Measurements from ENCODE around the gene NAPEPLD.

NAPEPLD gene

GRCh38 chr7:103132995-103133688, 15.8 kb downstream of the NAPEPLD start:
- ATAC-seq (ENCODE audit: low read depth) (no peak), DNase-seq (ENCODE audit: low spot score in 2 of 2) (no peak)
- Mint-ChIP-seq H3K27me3 (no peaks in the 10 kb centered on the region), H3K4me1 (peaks cover 19% of the 10 kb centered on the region), H3K9me3 (no peaks in the 10 kb centered on the region), H3K36me3 (peaks cover 5% of the 10 kb centered on the region), H3K4me3 (no peak overlapping the region), H3K27ac (no peak overlapping the region)

- no peak for DNase-seq (ENCODE audit: low spot score in 2 of 2)
- no peak overlapping the region for H3K27ac Mint-ChIP-seq
Observed at GRCh38 chr7:103130901-103131624, 17.8 kb downstream of the NAPEPLD start.

DNA sequence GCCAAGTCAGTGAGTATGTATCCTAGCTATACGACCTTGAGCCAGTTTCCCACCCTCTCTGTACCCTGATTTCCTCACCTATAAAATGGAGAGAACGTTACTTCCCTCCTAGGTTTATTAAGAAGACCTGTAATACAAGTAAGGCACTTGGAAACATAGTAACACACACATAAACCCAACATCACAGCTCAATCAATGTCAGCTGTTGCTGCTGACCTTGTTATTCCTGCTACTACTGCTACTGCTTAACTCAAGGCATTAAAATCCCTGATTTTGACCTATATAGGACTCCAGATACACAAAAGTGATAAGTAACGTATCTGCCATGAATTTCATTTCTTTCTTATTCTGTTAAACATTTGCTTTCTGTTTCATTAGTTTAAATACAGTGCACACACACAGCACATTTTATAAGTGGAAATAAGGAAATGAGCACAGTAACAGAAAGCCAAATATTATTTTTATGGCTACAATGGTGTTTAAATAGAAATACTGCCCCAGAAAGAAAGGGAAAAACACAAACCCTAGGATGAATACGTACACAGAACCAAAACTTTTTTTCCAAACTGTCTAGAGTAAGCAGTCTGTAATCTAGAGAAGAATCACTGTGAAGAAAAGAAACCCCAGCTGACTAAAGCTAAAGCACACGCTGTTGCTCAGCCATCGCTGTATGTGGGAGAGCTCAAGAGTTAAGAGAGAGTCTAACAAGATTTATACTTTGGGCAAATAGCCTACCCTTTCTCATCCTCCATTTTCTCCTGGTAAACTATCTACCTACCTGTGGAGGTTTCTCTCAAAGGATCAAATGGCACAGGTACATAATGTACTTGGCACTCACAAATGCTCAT, 19.0 kb downstream of the NAPEPLD start:
- H3K27me3 Mint-ChIP-seq = no peaks in the 10 kb centered on the region
- ATAC-seq (ENCODE audit: low read depth) = no peak
- peaks cover 15% of the 10 kb centered on the region for H3K36me3 Mint-ChIP-seq
- H3K4me3 Mint-ChIP-seq = no peak overlapping the region
- H3K4me1 Mint-ChIP-seq = peaks cover 19% of the 10 kb centered on the region
- no peaks in the 10 kb centered on the region for H3K9me3 Mint-ChIP-seq
- peak overlapping the region; percentile 6 for H3K27ac Mint-ChIP-seq
- no peak for DNase-seq (ENCODE audit: low spot score in 2 of 2)

More at GRCh38 chr7:103130901-103131624, 17.8 kb downstream of the NAPEPLD start:
- ATAC-seq (ENCODE audit: low read depth) = no peak
- H3K27me3 Mint-ChIP-seq = no peaks in the 10 kb centered on the region
- H3K36me3 Mint-ChIP-seq = peaks cover 14% of the 10 kb centered on the region
- H3K4me1 Mint-ChIP-seq = peaks cover 23% of the 10 kb centered on the region
- no peak overlapping the region for H3K4me3 Mint-ChIP-seq
- no peaks in the 10 kb centered on the region for H3K9me3 Mint-ChIP-seq

DNA sequence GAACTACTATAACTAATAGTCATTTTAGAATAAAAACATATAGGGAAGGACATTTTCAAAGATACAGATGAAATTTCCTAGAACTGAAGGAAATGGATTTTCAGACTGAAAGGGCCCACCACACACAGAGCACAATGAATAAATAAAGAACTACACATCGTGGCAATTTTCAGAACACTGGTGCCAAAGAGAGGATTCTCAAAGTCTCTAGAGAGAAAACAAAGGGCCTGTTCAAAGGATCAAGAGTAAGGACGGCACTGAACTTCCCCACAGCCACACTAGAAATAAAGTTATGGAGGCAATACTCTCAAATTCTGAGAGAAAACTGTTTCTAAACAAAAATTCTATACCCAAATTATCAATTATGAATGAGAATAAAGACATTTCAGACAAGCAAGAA, 21.9 kb downstream of the NAPEPLD start:
- Mint-ChIP-seq H3K4me1 (peaks cover 10% of the 10 kb centered on the region), H3K27me3 (no peaks in the 10 kb centered on the region), H3K4me3 (no peak overlapping the region)

GRCh38 chr7:103124429-103124979, 24.4 kb downstream of the NAPEPLD start:
- H3K9me3 Mint-ChIP-seq = no peaks in the 10 kb centered on the region
- H3K27me3 Mint-ChIP-seq = no peaks in the 10 kb centered on the region
- peaks cover 39% of the 10 kb centered on the region for H3K36me3 Mint-ChIP-seq
- H3K4me1 Mint-ChIP-seq = peaks cover 7% of the 10 kb centered on the region
- no peak for DNase-seq (ENCODE audit: low spot score in 2 of 2)
- no peak for ATAC-seq (ENCODE audit: low read depth)
- H3K27ac Mint-ChIP-seq = no peak overlapping the region
- H3K4me3 Mint-ChIP-seq = no peak overlapping the region

More for the DNA sequence above, 21.9 kb downstream of the NAPEPLD start:
- ATAC-seq (ENCODE audit: low read depth) (no peak), DNase-seq (ENCODE audit: low spot score in 2 of 2) (no peak)
- Mint-ChIP-seq H3K27ac (no peak overlapping the region), H3K36me3 (peaks cover 21% of the 10 kb centered on the region), H3K9me3 (no peaks in the 10 kb centered on the region)

DNA sequence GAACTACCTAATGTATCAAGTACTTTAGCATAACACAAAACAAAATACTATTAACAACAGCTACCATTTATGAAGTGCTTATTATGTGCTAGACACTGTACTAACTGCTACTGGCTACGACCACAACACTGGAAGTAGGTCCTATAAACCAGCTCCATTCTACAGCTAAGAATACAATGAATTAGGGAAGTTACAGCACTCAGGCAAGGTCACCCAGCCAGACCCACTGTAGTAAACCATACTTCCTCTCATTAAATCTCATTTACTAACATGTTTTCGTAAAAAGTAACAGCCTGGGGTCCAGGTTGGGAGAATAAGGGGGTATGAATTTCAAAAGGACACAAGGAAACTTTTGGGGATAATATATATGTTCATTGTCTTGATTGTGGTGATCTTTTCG, 25.4 kb downstream of the NAPEPLD start:
- H3K27me3 Mint-ChIP-seq = no peaks in the 10 kb centered on the region
- no peaks in the 10 kb centered on the region for H3K9me3 Mint-ChIP-seq
- no peak overlapping the region for H3K4me3 Mint-ChIP-seq
- H3K4me1 Mint-ChIP-seq = peaks cover 7% of the 10 kb centered on the region
- ATAC-seq (ENCODE audit: low read depth) = no peak
- no peak overlapping the region for H3K27ac Mint-ChIP-seq
- H3K36me3 Mint-ChIP-seq = peaks cover 38% of the 10 kb centered on the region
- DNase-seq (ENCODE audit: low spot score in 2 of 2) = no peak

DNA sequence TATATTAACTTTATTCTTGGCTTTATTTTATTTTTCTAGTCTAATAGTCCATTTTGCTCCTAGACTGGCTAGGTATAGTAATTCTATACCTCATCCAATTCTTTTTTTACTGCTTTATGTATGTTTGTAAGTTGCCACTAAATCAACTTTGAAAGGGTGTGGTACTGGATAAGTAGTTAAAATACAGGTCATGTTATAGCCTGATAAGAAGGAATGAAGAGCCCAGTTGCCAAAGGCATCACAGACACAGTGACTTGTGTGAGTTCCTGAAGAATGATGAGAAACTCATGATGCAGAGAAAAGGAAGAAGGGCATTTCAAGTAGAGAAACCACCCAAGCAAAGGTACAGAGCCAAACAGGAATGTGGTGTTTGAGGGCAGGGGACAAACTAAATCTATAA, 27.3 kb downstream of the NAPEPLD start:
- H3K27me3 Mint-ChIP-seq = no peaks in the 10 kb centered on the region
- no peak overlapping the region for H3K27ac Mint-ChIP-seq
- no peaks in the 10 kb centered on the region for H3K9me3 Mint-ChIP-seq
- peaks cover 3% of the 10 kb centered on the region for H3K4me1 Mint-ChIP-seq
- DNase-seq (ENCODE audit: low spot score in 2 of 2) (no peak), ATAC-seq (ENCODE audit: low read depth) (no peak)
- H3K4me3 Mint-ChIP-seq = no peak overlapping the region
- H3K36me3 Mint-ChIP-seq = peaks cover 29% of the 10 kb centered on the region

GRCh38 chr7:103120362-103120761, 28.5 kb downstream of the NAPEPLD start:
- ATAC-seq (ENCODE audit: low read depth) = no peak
- H3K27me3 Mint-ChIP-seq = no peaks in the 10 kb centered on the region
- H3K9me3 Mint-ChIP-seq = no peaks in the 10 kb centered on the region
- peaks cover 3% of the 10 kb centered on the region for H3K4me1 Mint-ChIP-seq
- H3K27ac Mint-ChIP-seq = no peak overlapping the region
- H3K4me3 Mint-ChIP-seq = no peak overlapping the region
- peaks cover 24% of the 10 kb centered on the region for H3K36me3 Mint-ChIP-seq
- DNase-seq (ENCODE audit: low spot score in 2 of 2) = no peak

- H3K27ac Mint-ChIP-seq = no peak overlapping the region
Observed at GRCh38 chr7:103119791-103120291, 29.1 kb downstream of the NAPEPLD start.

GRCh38 chr7:103117465-103117864, 31.4 kb downstream of the NAPEPLD start:
- Mint-ChIP-seq H3K4me3 (no peak overlapping the region), H3K36me3 (peaks cover 30% of the 10 kb centered on the region), H3K27me3 (no peaks in the 10 kb centered on the region), H3K9me3 (peaks cover 1% of the 10 kb centered on the region), H3K4me1 (peaks cover 3% of the 10 kb centered on the region), H3K27ac (no peak overlapping the region)
- DNase-seq (ENCODE audit: low spot score in 2 of 2) (no peak), ATAC-seq (ENCODE audit: low read depth) (no peak)

More at GRCh38 chr7:103119791-103120291, 29.1 kb downstream of the NAPEPLD start:
- H3K9me3 Mint-ChIP-seq = no peaks in the 10 kb centered on the region
- H3K4me1 Mint-ChIP-seq = peaks cover 3% of the 10 kb centered on the region
- no peak for ATAC-seq (ENCODE audit: low read depth)
- no peak for DNase-seq (ENCODE audit: low spot score in 2 of 2)
- H3K36me3 Mint-ChIP-seq = peaks cover 24% of the 10 kb centered on the region
- H3K4me3 Mint-ChIP-seq = no peak overlapping the region
- H3K27me3 Mint-ChIP-seq = no peaks in the 10 kb centered on the region

GRCh38 chr7:103116991-103117390, 31.9 kb downstream of the NAPEPLD start:
- no peak for ATAC-seq (ENCODE audit: low read depth)

GRCh38 chr7:103116511-103116910, 32.4 kb downstream of the NAPEPLD start:
- Mint-ChIP-seq H3K4me3 (no peak overlapping the region), H3K9me3 (peaks cover 1% of the 10 kb centered on the region), H3K4me1 (no peaks in the 10 kb centered on the region), H3K27ac (no peak overlapping the region), H3K27me3 (no peaks in the 10 kb centered on the region), H3K36me3 (peaks cover 31% of the 10 kb centered on the region)
- ATAC-seq (ENCODE audit: low read depth) = no peak
- DNase-seq (ENCODE audit: low spot score in 2 of 2) = no peak

More at GRCh38 chr7:103116991-103117390, 31.9 kb downstream of the NAPEPLD start:
- Mint-ChIP-seq H3K9me3 (peaks cover 1% of the 10 kb centered on the region), H3K36me3 (peaks cover 30% of the 10 kb centered on the region), H3K4me1 (peaks cover 3% of the 10 kb centered on the region), H3K27ac (no peak overlapping the region), H3K4me3 (no peak overlapping the region), H3K27me3 (no peaks in the 10 kb centered on the region)
- no peak for DNase-seq (ENCODE audit: low spot score in 2 of 2)

DNA sequence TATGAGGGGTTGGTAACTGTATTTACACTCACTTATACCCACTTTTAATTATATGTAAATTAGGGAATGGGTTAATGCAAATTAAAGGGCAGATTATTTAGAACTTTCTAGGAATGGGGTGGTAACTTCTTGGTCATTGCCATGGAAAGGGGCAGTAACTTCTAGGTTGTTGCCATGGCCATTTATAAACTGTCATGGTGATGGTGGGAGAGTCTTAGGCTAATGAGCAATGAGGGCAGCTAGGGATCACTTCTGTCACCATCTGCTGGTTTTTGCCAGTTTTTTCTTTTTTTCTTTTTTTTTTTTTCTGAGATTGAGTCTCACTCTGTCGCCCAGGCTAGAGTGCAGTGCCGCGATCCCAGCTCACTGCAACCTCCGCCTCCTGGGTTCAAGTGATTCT, 33.1 kb downstream of the NAPEPLD start:
- Mint-ChIP-seq H3K27ac (no peak overlapping the region), H3K4me1 (peaks cover 2% of the 10 kb centered on the region), H3K27me3 (no peaks in the 10 kb centered on the region), H3K9me3 (peaks cover 1% of the 10 kb centered on the region), H3K4me3 (no peak overlapping the region), H3K36me3 (peaks cover 32% of the 10 kb centered on the region)
- ATAC-seq (ENCODE audit: low read depth) (no peak), DNase-seq (ENCODE audit: low spot score in 2 of 2) (no peak)
